ENCODE results near the gene EIF5.
A peak's percentile ranks its signal among the peaks of the same experiment; 100 is the strongest.

The EIF5 gene

DNA sequence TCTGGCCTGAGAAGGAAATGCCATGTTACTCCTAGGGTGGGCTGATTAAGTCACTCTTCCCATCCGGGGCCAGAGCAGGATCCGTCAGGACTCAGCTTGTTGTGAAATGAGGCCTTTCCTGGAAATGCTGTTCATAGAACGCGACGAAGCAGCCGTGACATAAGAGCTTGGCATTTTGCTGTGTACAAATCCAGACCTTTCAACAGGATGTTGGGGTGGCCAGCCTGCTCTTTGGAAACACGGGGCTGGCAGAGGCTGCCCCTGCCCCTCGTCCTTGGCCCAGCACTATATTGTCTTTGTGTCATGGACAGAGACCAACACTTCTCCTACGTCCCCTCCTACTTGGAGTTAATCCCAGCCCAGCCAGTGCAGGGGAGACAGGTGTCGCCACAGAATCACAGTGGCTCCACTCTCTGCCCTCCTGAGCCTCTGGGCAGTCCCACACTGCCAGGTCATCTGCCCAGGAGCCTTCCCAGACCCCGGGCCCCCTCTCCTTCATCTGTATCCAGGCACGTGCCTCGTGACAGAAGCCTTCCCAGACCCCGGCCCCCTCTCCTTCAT lies 18.6 kb upstream of the EIF5 start:
- H3K27me3 ChIP-seq (ENCODE audit: low read depth) = no peaks in the 10 kb centered on the region
- no peak for DNase-seq (ENCODE audit: low spot score in 2 of 2)
- no peaks in the 10 kb centered on the region for H3K9me3 ChIP-seq
- no peaks in the 10 kb centered on the region for H3K4me1 ChIP-seq
- in situ Hi-C loops (cut with MboI; ENCODE audit: low sequenced_read_pairs) = no loop called here
- H3K36me3 ChIP-seq (replicated peaks) = no peaks in the 10 kb centered on the region
- H3K4me3 ChIP-seq = no peak overlapping the region

DNA sequence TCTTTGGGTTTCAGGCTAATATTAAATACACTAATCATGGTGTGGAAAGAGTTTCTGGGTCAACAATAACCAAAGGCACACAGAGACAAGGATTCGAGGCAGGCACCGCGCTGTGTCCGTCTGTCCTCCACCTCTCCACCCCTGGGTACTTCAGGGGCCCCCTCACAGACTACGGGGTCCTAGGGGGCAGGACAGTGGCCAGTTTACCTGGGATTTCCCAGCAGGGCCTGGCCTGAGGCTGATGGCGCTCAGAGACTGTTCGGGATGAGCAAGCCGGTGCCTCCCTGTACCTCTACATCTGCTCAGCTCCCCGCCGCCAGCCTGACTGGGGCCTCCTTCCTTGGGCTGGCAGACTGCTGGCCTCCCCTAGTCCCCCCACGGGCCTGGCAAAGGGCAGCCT lies 18.1 kb upstream of the EIF5 start:
- in situ Hi-C loops (cut with MboI; ENCODE audit: low sequenced_read_pairs) = no loop called here

DNA sequence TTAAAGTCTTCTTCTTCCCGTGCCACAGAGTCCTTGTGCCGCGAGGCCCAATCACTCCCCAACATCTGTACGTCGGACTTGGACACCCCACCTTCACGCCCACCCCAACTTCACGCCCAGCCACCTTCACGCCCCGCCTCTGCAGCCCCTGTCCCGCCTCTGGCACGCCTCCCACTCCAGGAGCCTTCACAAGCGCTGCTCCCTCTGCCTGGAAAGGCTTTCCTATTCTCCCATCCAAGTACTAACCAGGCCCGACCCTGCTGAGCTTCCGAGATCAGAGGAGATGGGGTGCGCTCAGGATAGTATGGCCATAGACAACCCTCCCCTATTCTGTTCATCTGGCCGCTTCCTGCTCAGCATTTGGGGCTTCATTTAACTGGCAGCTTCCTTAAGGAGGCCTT lies 17.3 kb upstream of the EIF5 start:
- DNase-seq (ENCODE audit: low spot score in 2 of 2) = no peak
- Histone ChIP-seq H3K36me3 (replicated peaks) (no peaks in the 10 kb centered on the region), H3K9me3 (no peaks in the 10 kb centered on the region), H3K4me3 (no peak overlapping the region), H3K27me3 (ENCODE audit: low read depth) (no peaks in the 10 kb centered on the region), H3K4me1 (no peaks in the 10 kb centered on the region)
- in situ Hi-C loops (cut with MboI; ENCODE audit: low sequenced_read_pairs) = no loop called here

More for the DNA sequence above, 18.1 kb upstream of the EIF5 start:
- no peaks in the 10 kb centered on the region for H3K9me3 ChIP-seq
- H3K27me3 ChIP-seq (ENCODE audit: low read depth) = no peaks in the 10 kb centered on the region
- no peaks in the 10 kb centered on the region for H3K36me3 ChIP-seq (replicated peaks)
- no peak overlapping the region for H3K4me3 ChIP-seq
- no peaks in the 10 kb centered on the region for H3K4me1 ChIP-seq
- DNase-seq (ENCODE audit: low spot score in 2 of 2) = no peak

- no peaks in the 10 kb centered on the region for H3K4me1 ChIP-seq
- in situ Hi-C loops (cut with MboI; ENCODE audit: low sequenced_read_pairs) = no loop called here
- no peak overlapping the region for H3K4me3 ChIP-seq
- no peaks in the 10 kb centered on the region for H3K27me3 ChIP-seq (ENCODE audit: low read depth)
- H3K36me3 ChIP-seq (replicated peaks) = no peaks in the 10 kb centered on the region
- no peaks in the 10 kb centered on the region for H3K9me3 ChIP-seq
- DNase-seq (ENCODE audit: low spot score in 2 of 2) = no peak
Measured at GRCh38 chr14:103317251-103317650, 16.8 kb upstream of the EIF5 start.

- DNase-seq (ENCODE audit: low spot score in 2 of 2) = no peak
- H3K4me1 ChIP-seq = no peaks in the 10 kb centered on the region
- H3K27me3 ChIP-seq (ENCODE audit: low read depth) = no peaks in the 10 kb centered on the region
- no peaks in the 10 kb centered on the region for H3K36me3 ChIP-seq (replicated peaks)
- in situ Hi-C loops (cut with MboI; ENCODE audit: low sequenced_read_pairs) = no loop called here
- no peaks in the 10 kb centered on the region for H3K9me3 ChIP-seq
- H3K4me3 ChIP-seq = no peak overlapping the region
Measured at GRCh38 chr14:103317976-103318580, 16.0 kb upstream of the EIF5 start.

- DNase-seq (ENCODE audit: low spot score in 2 of 2) = no peak
- no peaks in the 10 kb centered on the region for H3K4me1 ChIP-seq
- H3K9me3 ChIP-seq = no peaks in the 10 kb centered on the region
- in situ Hi-C loops (cut with MboI; ENCODE audit: low sequenced_read_pairs) = no loop called here
- H3K4me3 ChIP-seq = no peak overlapping the region
- H3K36me3 ChIP-seq (replicated peaks) = no peaks in the 10 kb centered on the region
- peaks cover 5% of the 10 kb centered on the region; the same call in 1 of the 2 replicates for H3K27me3 ChIP-seq (ENCODE audit: low read depth)
Measured at GRCh38 chr14:103318750-103319419, 15.2 kb upstream of the EIF5 start.

DNA sequence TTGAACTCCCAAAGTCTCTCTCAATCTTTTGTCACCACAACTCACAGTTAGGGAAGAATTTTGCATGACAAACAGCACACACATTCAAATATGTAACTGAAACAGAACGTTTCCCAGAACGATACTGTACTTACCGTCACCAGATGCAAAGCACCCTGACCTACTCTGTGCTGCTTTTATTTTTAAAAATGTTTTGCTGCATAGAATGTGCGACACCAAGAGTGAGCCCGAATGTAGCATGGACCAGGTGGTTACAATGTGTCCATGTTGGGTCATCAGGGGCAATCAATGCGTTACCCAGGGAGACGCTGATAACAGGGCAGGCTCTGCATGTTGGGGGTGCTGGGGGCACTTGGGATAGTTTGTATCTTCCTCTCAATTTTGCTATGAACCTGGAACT lies 14.6 kb upstream of the EIF5 start:
- DNase-seq (ENCODE audit: low spot score in 2 of 2) = no peak
- H3K4me3 ChIP-seq = no peak overlapping the region
- H3K9me3 ChIP-seq = no peaks in the 10 kb centered on the region
- no peaks in the 10 kb centered on the region for H3K36me3 ChIP-seq (replicated peaks)
- no peaks in the 10 kb centered on the region for H3K4me1 ChIP-seq
- H3K27me3 ChIP-seq (ENCODE audit: low read depth) = peaks cover 6% of the 10 kb centered on the region; the same call in 1 of the 2 replicates
- in situ Hi-C loops (cut with MboI; ENCODE audit: low sequenced_read_pairs) = no loop called here

- DNase-seq (ENCODE audit: low spot score in 2 of 2) = no peak
- Histone ChIP-seq H3K36me3 (replicated peaks) (no peaks in the 10 kb centered on the region), H3K27me3 (ENCODE audit: low read depth) (peaks cover 6% of the 10 kb centered on the region; the same call in 1 of the 2 replicates), H3K4me3 (no peak overlapping the region), H3K9me3 (no peaks in the 10 kb centered on the region), H3K4me1 (no peaks in the 10 kb centered on the region; the same call in 1 of the 2 replicates)
- in situ Hi-C loops (cut with MboI; ENCODE audit: low sequenced_read_pairs) = no loop called here
Measured at GRCh38 chr14:103326078-103326477, 8.0 kb upstream of the EIF5 start.

GRCh38 chr14:103328941-103329340 lies 5.1 kb upstream of the EIF5 start:
- in situ Hi-C loops (cut with MboI; ENCODE audit: low sequenced_read_pairs) = no loop called here
- Histone ChIP-seq H3K4me1 (peaks cover 17% of the 10 kb centered on the region), H3K36me3 (replicated peaks) (no peaks in the 10 kb centered on the region), H3K27me3 (ENCODE audit: low read depth) (peaks cover under 1% of the 10 kb centered on the region; the same call in 1 of the 2 replicates), H3K4me3 (no peak overlapping the region), H3K9me3 (no peaks in the 10 kb centered on the region)
- DNase-seq (ENCODE audit: low spot score in 2 of 2) = no peak

- Histone ChIP-seq H3K27me3 (ENCODE audit: low read depth) (no peaks in the 10 kb centered on the region), H3K4me1 (peaks cover 17% of the 10 kb centered on the region), H3K4me3 (no peak overlapping the region), H3K36me3 (replicated peaks) (peaks cover 3% of the 10 kb centered on the region), H3K9me3 (no peaks in the 10 kb centered on the region)
- in situ Hi-C loops (cut with MboI; ENCODE audit: low sequenced_read_pairs) = no loop called here
- no peak for DNase-seq (ENCODE audit: low spot score in 2 of 2)
Measured at GRCh38 chr14:103329401-103330347, 4.4 kb upstream of the EIF5 start.

- Histone ChIP-seq H3K27me3 (ENCODE audit: low read depth) (no peaks in the 10 kb centered on the region), H3K4me3 (no peak overlapping the region), H3K4me1 (peaks cover 19% of the 10 kb centered on the region), H3K36me3 (replicated peaks) (peaks cover 11% of the 10 kb centered on the region), H3K9me3 (no peaks in the 10 kb centered on the region)
- in situ Hi-C loops (cut with MboI; ENCODE audit: low sequenced_read_pairs) = no loop called here
- no peak for DNase-seq (ENCODE audit: low spot score in 2 of 2)
Measured at GRCh38 chr14:103330536-103330935, 3.5 kb upstream of the EIF5 start.

DNA sequence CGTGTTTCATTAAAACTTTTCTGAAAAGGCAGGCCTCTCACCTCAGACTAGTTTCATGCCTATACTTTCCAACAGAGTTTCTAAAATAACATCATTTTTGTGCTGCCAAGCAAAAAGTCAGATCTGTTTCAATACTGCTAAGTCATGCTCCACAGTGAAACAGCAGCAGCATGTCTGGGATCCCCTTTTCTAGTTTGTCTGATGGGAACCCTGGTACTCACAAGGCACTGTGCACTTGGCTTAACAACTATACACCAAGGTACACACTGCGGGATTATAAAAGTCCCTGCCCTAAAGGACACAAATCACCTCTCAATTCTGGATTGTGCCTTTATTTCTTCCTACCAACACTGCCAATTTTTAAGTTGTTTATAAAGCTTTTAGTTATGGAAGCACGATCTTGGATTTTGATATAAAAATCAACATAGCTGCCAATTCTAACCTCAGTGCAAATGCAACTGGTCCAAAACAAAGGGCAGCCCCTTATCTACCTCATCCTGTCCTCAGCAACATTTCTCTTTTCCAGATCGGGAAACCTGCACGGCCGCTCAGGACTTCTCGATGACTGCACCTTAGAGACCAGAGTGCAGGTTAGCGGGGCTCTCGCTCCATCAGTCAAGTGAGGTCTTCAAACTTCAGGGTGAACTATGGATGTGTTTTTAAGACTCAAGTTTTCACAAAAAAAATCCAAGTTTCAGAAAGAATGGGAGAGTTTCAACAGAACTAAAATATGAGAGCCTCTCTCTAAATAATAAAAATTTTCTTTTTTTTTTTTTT lies 1.7 kb upstream of the EIF5 start:
- in situ Hi-C loops (cut with MboI; ENCODE audit: low sequenced_read_pairs) = no loop called here
- Histone ChIP-seq H3K36me3 (replicated peaks) (peaks cover 29% of the 10 kb centered on the region), H3K4me3 (peak overlapping the region; percentile 72), H3K9me3 (no peaks in the 10 kb centered on the region), H3K4me1 (peaks cover 23% of the 10 kb centered on the region), H3K27me3 (ENCODE audit: low read depth) (no peaks in the 10 kb centered on the region)
- DNase-seq (ENCODE audit: low spot score in 2 of 2) = peak in 1 of 2 experiments; percentile 29

Measured in HAP-1 (cell line).